HG02588 (cell line): ENCODE data around the gene ZNF185.

Experiments
- ATAC-seq: cut with Tn5 transposase; IDR thresholded peaks from one replicate; pipeline ENCODE4 v1.9.1; 2021; ENCODE audit warnings: mild to moderate bottlenecking, moderate library complexity; ENCODE audit not compliant: unreplicated experiment

Gene ZNF185

GRCh38 chrX:152915541-152916241 lies 17.8 kb downstream of the ZNF185 start:
- ATAC-seq: peak; percentile 72

- no peak for ATAC-seq
Observed at GRCh38 chrX:152917656-152918579, 20.1 kb downstream of the ZNF185 start.

GRCh38 chrX:152918707-152919106 lies 20.8 kb downstream of the ZNF185 start:
- ATAC-seq: no peak

GRCh38 chrX:152923599-152923998 lies 25.7 kb downstream of the ZNF185 start:
- no peak for ATAC-seq

GRCh38 chrX:152925835-152926234 lies 28.0 kb downstream of the ZNF185 start:
- ATAC-seq: no peak

- no peak for ATAC-seq
Observed at GRCh38 chrX:152926279-152926678, 28.4 kb downstream of the ZNF185 start.

- ATAC-seq: no peak
Observed at GRCh38 chrX:152926923-152927322, 29.1 kb downstream of the ZNF185 start.

- no peak for ATAC-seq
Observed at GRCh38 chrX:152927858-152928760, 30.2 kb downstream of the ZNF185 start.

- no peak for ATAC-seq
Observed at GRCh38 chrX:152928761-152929400, 31.0 kb downstream of the ZNF185 start.

- ATAC-seq: no peak
Observed at GRCh38 chrX:152929898-152930297, 32.0 kb downstream of the ZNF185 start.

- no peak for ATAC-seq
Observed at GRCh38 chrX:152930516-152930915, 32.6 kb downstream of the ZNF185 start.

- ATAC-seq: no peak
Observed at GRCh38 chrX:152932144-152932543, 34.3 kb downstream of the ZNF185 start.

GRCh38 chrX:152932598-152933175 lies 34.8 kb downstream of the ZNF185 start:
- ATAC-seq: no peak

GRCh38 chrX:152936306-152936705 lies 38.4 kb downstream of the ZNF185 start:
- no peak for ATAC-seq

GRCh38 chrX:152937236-152937635 lies 39.4 kb downstream of the ZNF185 start:
- no peak for ATAC-seq

GRCh38 chrX:152941328-152942076 lies 43.6 kb downstream of the ZNF185 start:
- ATAC-seq: peak; percentile 92

GRCh38 chrX:152942077-152942442 lies 44.2 kb downstream of the ZNF185 start:
- no peak for ATAC-seq

- ATAC-seq: no peak
Observed at GRCh38 chrX:152943826-152944225, 46.0 kb downstream of the ZNF185 start.
